Stimulated activated memory B cell treated with anti-CD40 and anti-IgM and Interleukin-4, amounts not matched to agents 10 μg/mL and 1 μg/mL and 100 μg/mL, for 72 hours (primary cell): ENCODE data around the gene SEMA5A.

Source experiments
- ATAC-seq: fragments of 150-1000 bp; cut with Tn5 transposase; 2 replicates; pipeline ENCODE4 v1.10.0; 2021
- H3K27ac Mint-ChIP-seq: one replicate; pipeline ENCODE4 v1.8.0; 2022; ENCODE audit warnings: mild to moderate bottlenecking, mixed read lengths
- H3K27me3 Mint-ChIP-seq: one replicate; pipeline ENCODE4 v1.8.0; 2022; ENCODE audit warnings: mixed read lengths
- H3K36me3 Mint-ChIP-seq: one replicate; pipeline ENCODE4 v1.8.0; 2022; ENCODE audit warnings: mixed read lengths
- H3K4me1 Mint-ChIP-seq: one replicate; pipeline ENCODE4 v1.8.0; 2022; ENCODE audit warnings: mixed read lengths
- H3K4me3 Mint-ChIP-seq: one replicate; pipeline ENCODE4 v1.8.0; 2022; ENCODE audit warnings: mild to moderate bottlenecking, moderate library complexity, mixed read lengths
- H3K9me3 Mint-ChIP-seq: one replicate; pipeline ENCODE4 v1.8.0; 2022; ENCODE audit warnings: mixed read lengths

SEMA5A gene

GRCh38 chr5:9479990-9480389, 65.9 kb downstream of the SEMA5A start:
- H3K9me3 Mint-ChIP-seq: peaks cover 22% of the 10 kb centered on the region
- H3K36me3 Mint-ChIP-seq: no peaks in the 10 kb centered on the region
- ATAC-seq: no peak

GRCh38 chr5:9479361-9479760, 66.5 kb downstream of the SEMA5A start:
- no peak for ATAC-seq
- Mint-ChIP-seq H3K36me3 (no peaks in the 10 kb centered on the region), H3K4me3 (no peak overlapping the region), H3K4me1 (no peaks in the 10 kb centered on the region), H3K27me3 (no peaks in the 10 kb centered on the region), H3K9me3 (peaks cover 19% of the 10 kb centered on the region), H3K27ac (no peak overlapping the region)

More at GRCh38 chr5:9479990-9480389, 65.9 kb downstream of the SEMA5A start:
- Mint-ChIP-seq H3K4me3 (no peak overlapping the region), H3K27me3 (no peaks in the 10 kb centered on the region), H3K27ac (no peak overlapping the region), H3K4me1 (no peaks in the 10 kb centered on the region)

GRCh38 chr5:9477537-9477936, 68.3 kb downstream of the SEMA5A start:
- Mint-ChIP-seq H3K27ac (no peak overlapping the region), H3K36me3 (no peaks in the 10 kb centered on the region), H3K27me3 (no peaks in the 10 kb centered on the region), H3K4me3 (no peak overlapping the region), H3K4me1 (no peaks in the 10 kb centered on the region), H3K9me3 (peaks cover 22% of the 10 kb centered on the region)
- ATAC-seq: no peak

GRCh38 chr5:9474219-9475002, 71.5 kb downstream of the SEMA5A start:
- Mint-ChIP-seq H3K36me3 (no peaks in the 10 kb centered on the region), H3K4me1 (no peaks in the 10 kb centered on the region), H3K9me3 (peaks cover 22% of the 10 kb centered on the region), H3K27me3 (no peaks in the 10 kb centered on the region), H3K27ac (no peak overlapping the region), H3K4me3 (no peak overlapping the region)
- ATAC-seq: no peak

GRCh38 chr5:9473624-9474023, 72.3 kb downstream of the SEMA5A start:
- H3K27ac Mint-ChIP-seq: no peak overlapping the region
- ATAC-seq: no peak
- H3K9me3 Mint-ChIP-seq: peaks cover 17% of the 10 kb centered on the region
- H3K4me1 Mint-ChIP-seq: no peaks in the 10 kb centered on the region
- no peaks in the 10 kb centered on the region for H3K27me3 Mint-ChIP-seq
- H3K4me3 Mint-ChIP-seq: no peak overlapping the region
- no peaks in the 10 kb centered on the region for H3K36me3 Mint-ChIP-seq

- H3K4me1 Mint-ChIP-seq: no peaks in the 10 kb centered on the region
- H3K27ac Mint-ChIP-seq: no peak overlapping the region
- no peaks in the 10 kb centered on the region for H3K27me3 Mint-ChIP-seq
- ATAC-seq: no peak
- no peaks in the 10 kb centered on the region for H3K36me3 Mint-ChIP-seq
- H3K9me3 Mint-ChIP-seq: peaks cover 6% of the 10 kb centered on the region
- H3K4me3 Mint-ChIP-seq: no peak overlapping the region
Measured at GRCh38 chr5:9470410-9470809, 75.5 kb downstream of the SEMA5A start.

GRCh38 chr5:9468060-9468388, 77.9 kb downstream of the SEMA5A start:
- no peak for ATAC-seq
- no peaks in the 10 kb centered on the region for H3K9me3 Mint-ChIP-seq
- H3K27me3 Mint-ChIP-seq: no peaks in the 10 kb centered on the region
- no peaks in the 10 kb centered on the region for H3K4me1 Mint-ChIP-seq
- H3K4me3 Mint-ChIP-seq: no peak overlapping the region
- H3K27ac Mint-ChIP-seq: no peak overlapping the region
- H3K36me3 Mint-ChIP-seq: no peaks in the 10 kb centered on the region

- Mint-ChIP-seq H3K4me3 (no peak overlapping the region), H3K27me3 (no peaks in the 10 kb centered on the region), H3K9me3 (peaks cover 2% of the 10 kb centered on the region), H3K27ac (no peak overlapping the region), H3K4me1 (no peaks in the 10 kb centered on the region), H3K36me3 (no peaks in the 10 kb centered on the region)
- no peak for ATAC-seq
Measured at GRCh38 chr5:9467199-9468059, 78.4 kb downstream of the SEMA5A start.

- ATAC-seq: no peak
- no peaks in the 10 kb centered on the region for H3K36me3 Mint-ChIP-seq
- H3K4me3 Mint-ChIP-seq: no peak overlapping the region
- H3K4me1 Mint-ChIP-seq: no peaks in the 10 kb centered on the region
- H3K27ac Mint-ChIP-seq: no peak overlapping the region
- no peaks in the 10 kb centered on the region for H3K27me3 Mint-ChIP-seq
- H3K9me3 Mint-ChIP-seq: peaks cover 3% of the 10 kb centered on the region
Measured at GRCh38 chr5:9466697-9467096, 79.2 kb downstream of the SEMA5A start.

GRCh38 chr5:9464478-9464877, 81.4 kb downstream of the SEMA5A start:
- Mint-ChIP-seq H3K27ac (no peak overlapping the region), H3K27me3 (no peaks in the 10 kb centered on the region), H3K9me3 (peaks cover 3% of the 10 kb centered on the region), H3K4me1 (no peaks in the 10 kb centered on the region), H3K4me3 (no peak overlapping the region), H3K36me3 (no peaks in the 10 kb centered on the region)
- no peak for ATAC-seq

- H3K9me3 Mint-ChIP-seq: peaks cover 3% of the 10 kb centered on the region
- no peak for ATAC-seq
- H3K36me3 Mint-ChIP-seq: no peaks in the 10 kb centered on the region
- no peaks in the 10 kb centered on the region for H3K27me3 Mint-ChIP-seq
- no peaks in the 10 kb centered on the region for H3K4me1 Mint-ChIP-seq
- H3K27ac Mint-ChIP-seq: no peak overlapping the region
- no peak overlapping the region for H3K4me3 Mint-ChIP-seq
Measured at GRCh38 chr5:9462109-9462508, 83.8 kb downstream of the SEMA5A start.

GRCh38 chr5:9460885-9461645, 84.8 kb downstream of the SEMA5A start:
- no peak overlapping the region for H3K27ac Mint-ChIP-seq

GRCh38 chr5:9456435-9457042, 89.3 kb downstream of the SEMA5A start:
- Mint-ChIP-seq H3K36me3 (no peaks in the 10 kb centered on the region), H3K4me3 (no peak overlapping the region), H3K9me3 (no peaks in the 10 kb centered on the region), H3K27ac (no peak overlapping the region), H3K27me3 (no peaks in the 10 kb centered on the region), H3K4me1 (no peaks in the 10 kb centered on the region)
- ATAC-seq: no peak

More at GRCh38 chr5:9460885-9461645, 84.8 kb downstream of the SEMA5A start:
- no peaks in the 10 kb centered on the region for H3K36me3 Mint-ChIP-seq
- no peak overlapping the region for H3K4me3 Mint-ChIP-seq
- no peaks in the 10 kb centered on the region for H3K27me3 Mint-ChIP-seq
- H3K9me3 Mint-ChIP-seq: peaks cover 3% of the 10 kb centered on the region
- no peaks in the 10 kb centered on the region for H3K4me1 Mint-ChIP-seq
- ATAC-seq: no peak

GRCh38 chr5:9455826-9456434, 89.9 kb downstream of the SEMA5A start:
- no peak overlapping the region for H3K27ac Mint-ChIP-seq
- H3K27me3 Mint-ChIP-seq: no peaks in the 10 kb centered on the region
- no peak overlapping the region for H3K4me3 Mint-ChIP-seq
- no peaks in the 10 kb centered on the region for H3K4me1 Mint-ChIP-seq
- H3K36me3 Mint-ChIP-seq: no peaks in the 10 kb centered on the region
- no peak for ATAC-seq
- no peaks in the 10 kb centered on the region for H3K9me3 Mint-ChIP-seq

GRCh38 chr5:9454491-9454890, 91.4 kb downstream of the SEMA5A start:
- Mint-ChIP-seq H3K9me3 (no peaks in the 10 kb centered on the region), H3K27me3 (no peaks in the 10 kb centered on the region), H3K36me3 (no peaks in the 10 kb centered on the region), H3K4me3 (no peak overlapping the region), H3K4me1 (no peaks in the 10 kb centered on the region), H3K27ac (no peak overlapping the region)
- ATAC-seq: no peak
